OCI-M2 (cell line): ENCODE measurements around the gene IFNA21.
A peak's percentile ranks its signal among the peaks of the same experiment; 100 is the strongest.
"Not testable (repeated sequence)": the region's sequence is repeated elsewhere in the genome, so short reads cannot be mapped to it uniquely, and the experiment has no call there.

Experiments used
- DNase-seq: peaks from one replicate; lab custom pipeline; 2025; ENCODE audit not compliant: unreplicated experiment; lab: John Stamatoyannopoulos, UW

The IFNA21 gene

DNA sequence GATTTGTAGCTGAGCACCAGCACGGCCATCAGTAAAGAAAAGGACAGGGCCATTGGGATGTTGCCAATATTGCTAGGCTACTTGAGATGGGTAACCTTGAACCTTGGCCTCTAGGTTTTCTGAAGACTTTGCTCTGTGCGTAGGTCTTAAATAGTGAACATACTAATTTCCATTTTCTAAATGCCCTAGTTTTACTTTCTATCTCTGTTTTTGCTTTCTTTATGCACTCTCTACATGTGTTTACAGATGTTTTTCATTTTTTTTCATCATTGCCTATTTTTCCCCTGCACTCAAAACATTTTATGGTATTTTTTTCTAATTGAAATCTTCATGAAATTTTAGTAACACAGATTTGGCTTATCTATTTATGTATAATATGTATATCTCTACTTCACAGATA is at the start of gene IFNA21:
TSS of gene IFNA21 (minus strand) at position 101 of the 400 bp plus-strand sequence. CDS start at position 53, 48 bp downstream.
- DNase-seq, result not testable (repeated sequence)

- not testable (repeated sequence) for DNase-seq
These were observed 47.2 kb upstream of the IFNA21 start for GRCh38 chr9:21213411-21214326.

DNA sequence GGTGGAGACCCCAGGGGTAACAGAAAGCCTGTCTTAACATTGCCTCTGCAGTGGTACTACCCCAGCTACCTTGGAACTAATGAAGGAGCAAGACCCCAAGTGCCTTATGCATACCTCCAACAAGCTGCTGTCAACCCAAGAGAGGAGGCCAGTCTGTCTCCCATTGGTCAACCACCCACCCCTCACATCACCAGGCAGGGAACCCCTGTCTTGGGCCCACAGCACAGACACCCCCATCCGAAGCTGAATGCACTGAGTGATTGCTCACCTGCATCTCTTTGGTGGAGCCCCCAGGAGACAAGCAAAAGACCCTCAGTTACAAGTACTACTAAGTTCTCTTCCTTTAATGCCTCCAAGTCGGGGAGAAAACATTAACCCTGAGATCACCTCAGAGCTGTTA is 45.7 kb upstream of the IFNA21 start:
- not testable (repeated sequence) for DNase-seq

DNA sequence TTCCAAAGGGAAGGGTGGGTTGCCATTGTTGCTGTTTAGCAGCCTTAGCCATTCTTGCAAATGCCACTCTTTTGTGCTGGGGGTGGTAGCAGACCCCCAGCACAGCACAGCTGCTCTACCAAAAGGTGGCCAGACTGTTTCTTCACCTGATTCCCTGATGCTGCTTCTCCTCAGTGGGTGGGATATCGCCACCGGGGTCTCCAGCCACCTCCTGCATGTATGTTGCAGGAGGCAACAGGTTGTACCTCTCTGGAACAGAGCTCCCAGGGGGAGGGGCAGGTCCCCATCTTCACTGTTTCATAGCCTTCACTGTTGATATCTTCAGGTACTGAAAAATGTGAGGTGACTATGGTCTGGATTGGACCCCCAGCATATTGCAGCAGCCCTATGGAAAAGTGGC is 44.3 kb upstream of the IFNA21 start:
- DNase-seq, result not testable (repeated sequence)

- no peak for DNase-seq
These were observed 43.9 kb upstream of the IFNA21 start for GRCh38 chr9:21210311-21210710.

- DNase-seq, result not testable (repeated sequence)
These were observed 40.6 kb upstream of the IFNA21 start, which contains the start of gene IFNA10 for GRCh38 chr9:21207043-21207442. Gene IFNA10, minus strand, starts transcription at chr9:21207143. Its CDS starts 46 bp downstream, at chr9:21207097.

DNA sequence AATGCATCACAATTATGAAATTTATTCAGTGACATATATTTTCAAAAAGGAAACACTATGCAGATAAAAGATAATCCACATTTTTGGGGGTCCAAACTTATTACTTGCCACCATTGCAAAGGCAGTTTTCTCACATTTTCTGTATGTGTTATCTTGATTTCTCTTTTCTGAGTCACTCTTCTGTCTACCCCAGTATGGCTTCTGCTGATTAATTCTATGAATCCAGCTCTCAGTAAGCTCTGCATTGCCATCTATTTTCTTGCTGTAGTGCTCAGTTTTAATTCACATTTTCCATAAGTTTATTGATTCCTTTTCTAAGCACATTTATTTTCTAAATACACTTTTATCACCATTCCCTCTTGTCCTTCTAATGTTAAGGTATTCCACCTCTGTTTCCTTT is 38.7 kb upstream of the IFNA21 start:
- no peak for DNase-seq

DNA sequence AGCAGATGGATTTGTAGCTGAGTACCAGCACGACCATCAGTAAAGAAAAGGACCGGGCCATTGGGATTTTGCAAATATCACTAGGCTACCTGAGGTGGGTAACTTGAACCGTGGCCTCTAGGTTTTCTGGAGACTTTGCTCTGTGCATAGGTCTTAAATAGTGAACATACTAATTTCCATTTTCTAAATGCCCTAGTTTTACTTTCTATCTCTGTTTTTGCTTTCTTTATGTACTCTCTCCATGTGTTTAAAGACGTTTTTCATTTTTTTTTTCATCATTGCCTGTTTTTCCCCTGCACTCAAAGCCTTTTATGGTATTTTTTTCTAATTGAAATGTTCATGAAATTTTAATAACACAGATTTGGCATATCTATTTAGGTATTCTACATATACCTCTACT is 35.6 kb upstream of the IFNA21 start, which contains the start of gene IFNA7:
TSS of gene IFNA7 (minus strand) at position 101 of the 400 bp plus-strand sequence. CDS start at position 61, 40 bp downstream.
- not testable (repeated sequence) for DNase-seq

- not testable (repeated sequence) for DNase-seq
These were observed 28.7 kb upstream of the IFNA21 start for GRCh38 chr9:21194867-21195776.

DNA sequence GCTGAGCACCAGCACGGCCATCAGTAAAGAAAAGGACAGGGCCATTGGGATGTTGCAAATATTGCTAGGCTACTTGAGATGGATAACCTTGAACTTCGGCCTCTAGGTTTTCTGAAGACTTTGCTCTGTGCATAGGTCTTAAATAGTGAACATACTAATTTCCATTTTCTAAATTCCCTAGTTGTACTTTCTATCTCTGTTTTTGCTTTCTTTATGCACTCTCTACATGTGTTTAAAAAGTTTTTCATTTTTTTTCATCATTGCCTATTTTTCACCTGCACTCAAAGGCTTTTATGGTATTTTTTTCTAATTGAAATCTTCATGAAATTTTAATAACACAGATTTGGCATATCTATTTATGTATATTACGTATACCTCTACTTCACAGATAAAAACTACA is 21.0 kb upstream of the IFNA21 start, which contains the start of gene IFNA4:
TSS of gene IFNA4 (minus strand) at position 101 of the 400 bp plus-strand sequence. CDS start at position 45, 56 bp downstream.
- not testable (repeated sequence) for DNase-seq

GRCh38 chr9:21182810-21183736 is 16.6 kb upstream of the IFNA21 start:
- not testable (repeated sequence) for DNase-seq

DNA sequence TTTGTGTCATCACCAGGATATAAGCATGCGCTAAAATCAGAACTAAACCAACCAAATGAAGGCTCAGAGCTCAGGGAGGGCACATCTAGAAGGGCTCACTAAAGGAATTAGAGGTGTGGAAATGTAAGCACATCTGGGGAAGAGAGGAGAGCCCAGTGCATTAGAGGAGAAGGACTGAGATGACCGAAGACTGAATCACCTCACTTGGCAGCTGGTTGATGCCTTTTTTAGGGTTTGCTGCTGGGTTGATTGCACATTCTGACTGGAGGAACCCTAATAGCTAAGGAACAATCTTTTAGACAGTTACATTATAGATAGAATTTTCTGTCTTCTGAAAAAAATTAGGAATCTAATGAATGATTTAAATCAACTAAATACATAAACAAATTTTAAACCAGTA is 8.2 kb upstream of the IFNA21 start:
- no peak for DNase-seq

DNA sequence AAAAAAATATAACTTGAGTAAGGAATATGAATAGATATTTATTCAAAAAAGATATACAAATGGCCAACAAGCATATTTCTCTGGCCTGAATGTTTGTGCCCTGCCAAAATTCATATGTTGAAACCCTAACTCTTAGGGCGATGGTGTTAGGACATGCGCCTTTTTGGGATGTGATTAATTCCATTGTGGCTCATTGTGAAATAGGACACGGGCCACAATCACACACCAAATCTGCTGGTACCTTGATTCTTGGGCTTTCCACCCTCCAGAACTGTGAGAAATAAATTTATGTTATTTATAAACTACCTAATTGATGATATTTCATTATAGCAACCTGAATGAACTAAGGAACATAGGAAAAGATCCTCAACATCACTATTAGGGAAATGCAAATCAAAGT is 5.7 kb upstream of the IFNA21 start:
- no peak for DNase-seq

DNA sequence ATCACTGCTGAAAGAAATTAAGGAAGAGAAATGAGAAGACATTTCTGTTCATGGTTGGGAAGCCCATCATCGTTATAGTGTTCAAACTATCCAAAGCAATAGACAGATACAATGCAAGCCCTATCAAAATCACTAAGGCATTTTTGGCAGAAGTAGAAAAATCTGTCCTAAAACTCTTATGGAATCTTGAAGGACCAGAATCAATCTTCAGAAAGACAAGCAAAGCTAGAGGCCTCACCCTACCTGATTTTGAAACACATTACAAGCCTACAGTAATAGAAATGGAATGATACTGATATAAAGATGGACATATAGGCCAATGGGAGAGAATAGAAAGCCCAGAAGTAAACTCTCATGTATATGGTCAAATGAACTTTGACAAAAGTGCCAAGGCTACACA is 4.9 kb upstream of the IFNA21 start:
- no peak for DNase-seq

GRCh38 chr9:21165516-21165915 is 944 bp downstream of the IFNA21 start:
- DNase-seq, result no peak

DNA sequence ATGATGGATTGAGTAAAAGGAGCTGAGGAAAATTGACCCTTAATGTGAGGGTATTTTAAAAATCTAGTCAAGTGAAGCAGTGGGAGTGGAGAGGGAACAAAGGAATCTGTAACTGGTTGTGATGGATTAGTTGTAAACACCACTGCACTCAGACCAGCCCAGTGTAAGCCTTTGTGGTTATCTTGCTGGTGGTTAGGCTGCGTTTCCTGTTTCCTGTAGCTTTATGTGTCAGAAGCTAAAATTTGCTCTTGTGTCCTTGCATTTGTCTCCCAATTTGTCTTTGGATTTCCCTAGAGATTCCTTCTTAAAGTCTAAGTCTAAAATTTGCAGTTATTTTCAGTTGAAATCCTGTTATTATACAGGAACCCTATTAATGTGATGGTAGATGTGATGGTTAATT is 6.3 kb downstream of the IFNA21 start:
- peak; percentile 11 for DNase-seq

DNA sequence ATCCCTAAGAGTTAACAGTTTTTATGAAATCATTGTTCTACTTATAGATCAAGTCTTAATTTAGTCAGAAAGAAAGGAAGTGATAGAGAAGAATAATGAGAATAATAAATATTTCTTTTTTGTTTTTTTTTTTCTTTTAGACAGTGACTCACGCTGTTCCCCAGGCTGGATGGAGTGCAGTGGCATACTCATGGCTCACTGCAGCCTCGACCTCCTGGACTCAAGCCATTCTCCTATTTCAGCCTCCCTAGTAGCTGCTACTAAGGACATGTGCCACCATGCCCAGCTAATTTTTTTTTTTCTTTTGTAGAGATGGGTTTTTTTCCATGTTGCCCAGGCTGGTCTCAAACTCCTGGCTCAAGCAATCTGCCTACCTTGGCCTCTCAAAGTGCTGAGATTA is 11.0 kb downstream of the IFNA21 start:
- no peak for DNase-seq

DNA sequence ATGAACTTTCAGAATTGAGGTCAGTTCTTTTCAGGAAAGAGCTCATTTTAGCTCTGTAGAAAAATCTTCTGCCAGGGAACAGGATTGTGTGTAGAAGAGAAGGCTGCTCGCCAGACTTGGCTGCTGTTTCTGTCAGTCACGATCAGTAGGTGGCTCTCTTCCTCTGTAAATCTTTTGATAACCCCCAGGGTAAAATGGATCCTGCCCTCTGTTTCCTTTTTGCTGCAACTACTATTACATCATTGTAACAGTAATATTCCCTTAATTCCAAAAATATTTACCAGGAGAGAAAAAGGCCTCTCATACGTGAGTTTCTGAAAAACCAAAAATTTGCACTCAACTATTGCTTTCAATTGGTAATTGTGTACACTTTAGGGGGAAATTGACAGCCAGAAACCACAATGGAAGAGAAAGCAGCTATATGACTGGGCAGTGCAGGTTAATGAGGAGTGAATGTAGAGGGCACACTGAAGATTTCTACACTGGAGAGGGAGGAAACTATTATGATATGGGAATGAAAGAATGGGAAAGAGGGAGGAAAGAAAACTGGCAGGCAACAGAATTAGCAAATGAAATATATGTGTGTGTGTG is 12.3 kb downstream of the IFNA21 start:
- peak; percentile 5 for DNase-seq

DNA sequence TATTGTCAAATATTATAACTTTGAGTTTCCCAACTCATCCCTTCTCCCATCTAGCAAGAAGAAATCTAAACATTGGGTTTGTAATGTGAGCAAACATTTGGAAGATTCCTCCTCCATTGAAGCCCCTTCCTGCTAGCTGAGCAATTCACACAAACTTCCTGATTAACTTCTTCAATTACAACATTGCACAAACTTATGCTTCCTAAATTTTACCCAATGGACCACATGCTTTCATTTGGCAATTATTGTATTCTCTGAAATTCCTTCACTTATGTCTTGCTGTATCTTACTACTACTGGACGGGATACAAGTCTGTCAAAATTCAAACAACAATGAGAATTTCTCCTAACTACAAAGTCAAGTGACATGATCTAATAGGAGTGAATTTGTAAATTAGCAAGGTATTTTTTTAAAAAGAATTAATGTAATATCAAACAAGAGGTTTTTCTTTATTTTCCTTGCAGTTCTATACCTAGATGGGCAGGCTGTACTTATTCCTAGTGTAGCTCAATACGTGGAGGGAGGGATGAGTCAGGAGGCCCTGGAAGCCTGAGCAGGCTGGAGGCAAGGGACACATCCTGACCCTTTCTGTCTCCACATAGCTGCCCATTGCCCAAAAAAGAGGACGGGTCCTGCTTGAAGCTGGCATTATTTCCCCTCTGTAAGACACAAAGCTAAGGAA is 13.0 kb downstream of the IFNA21 start:
- DNase-seq, result no peak
